PC-3 (cell line): ENCODE data around the gene AHNAK. TPM values are rescaled to one million over a fixed set of nuclear protein-coding genes. Genes with fewer than 3 reads are reported as not detected.

Experiments used
- ATAC-seq: fragments of 200-7000 bp; cut with Tn5 transposase; 2 replicates; pipeline ENCODE4 v1.9.1; 2020; ENCODE audit warnings: mild to moderate bottlenecking, moderate library complexity
- BruUV-seq: library from RNA; stranded (reverse); fragments of 400-500 nt; replicated peaks from 2 replicates; lab custom pipeline; 2021; lab: Mats Ljungman, UMichigan
- CTCF ChIA-PET: fragments of 300-600 bp; sonication (Branson Sonifier 250); formaldehyde crosslinking; loops from one replicate; lab custom pipeline; 2022; ENCODE audit warnings: antibody characterized with exemption; lab: Charles Lee
- POLR2A ChIA-PET: fragments of 300-600 bp; sonication (Branson Sonifier 250); formaldehyde crosslinking; loops from one replicate; lab custom pipeline; 2022; ENCODE audit warnings: antibody characterized with exemption; ENCODE audit not compliant: unreplicated experiment; lab: Charles Lee
- DNase-seq: peaks from one replicate; pipeline ENCODE4 v3.0.0-alpha.2; 2015
- H2AFZ ChIP-seq: fragments of 300-600 bp; sonication (generic); 2 replicates; pipeline ENCODE4 v1.6.0; 2016; ENCODE audit warnings: antibody characterized with exemption, low read length
- H3F3A ChIP-seq: fragments of 300-600 bp; sonication (generic); one replicate; pipeline ENCODE4 v1.6.0; 2017; ENCODE audit warnings: antibody characterized with exemption, low read length, control low read depth, mild to moderate bottlenecking; ENCODE audit not compliant: unreplicated experiment
- H3K27ac ChIP-seq: fragments of 300-600 bp; sonication (generic); 2 replicates; pipeline ENCODE4 v1.5.1; 2016; ENCODE audit warnings: mild to moderate bottlenecking, low read length
- H3K27me3 ChIP-seq: fragments of 300-600 bp; sonication (generic); 2 replicates; pipeline ENCODE4 v1.6.1; 2016; ENCODE audit warnings: low read length, mixed read lengths
- H3K36me3 ChIP-seq: fragments of 300-600 bp; sonication (generic); 2 replicates; pipeline ENCODE4 v1.6.1; 2016; ENCODE audit warnings: low read depth, mixed run types, low read length, mixed read lengths
- H3K4me1 ChIP-seq: fragments of 300-600 bp; sonication (generic); 2 replicates; pipeline ENCODE4 v1.5.1; 2016; ENCODE audit warnings: low read length; ENCODE audit not compliant: insufficient read depth
- H3K4me2 ChIP-seq: fragments of 300-600 bp; sonication (generic); 2 replicates; pipeline ENCODE4 v1.6.0; 2016; ENCODE audit warnings: low read length
- H3K4me3 ChIP-seq: fragments of 300-600 bp; sonication (generic); 2 replicates; pipeline ENCODE4 v1.5.1; 2016; ENCODE audit warnings: mild to moderate bottlenecking, low read length, mixed read lengths
- H3K79me2 ChIP-seq: fragments of 300-600 bp; sonication (generic); 2 replicates; pipeline ENCODE4 v1.6.1; 2017; ENCODE audit warnings: low read length, mixed read lengths
- H3K9ac ChIP-seq: fragments of 300-600 bp; sonication (generic); 2 replicates; pipeline ENCODE4 v1.6.0; 2016; ENCODE audit warnings: mild to moderate bottlenecking, low read length
- H3K9me2 ChIP-seq: fragments of 300-600 bp; sonication (generic); replicated peaks from 2 replicates; pipeline ENCODE4 v1.6.1; 2016; ENCODE audit warnings: mixed run types, low read length, mixed read lengths
- H3K9me3 ChIP-seq: fragments of 300-600 bp; sonication (generic); 2 replicates; pipeline ENCODE4 v1.6.1; 2016; ENCODE audit warnings: low read length, mixed read lengths
- H4K20me1 ChIP-seq: fragments of 300-600 bp; sonication (generic); 2 replicates; pipeline ENCODE4 v1.6.1; 2016; ENCODE audit warnings: low read length, mixed read lengths
- CTCF ChIP-seq: fragments of 300-600 bp; sonication (generic); conservative IDR thresholded peaks from 2 replicates; pipeline ENCODE4 v1.5.1; 2017; ENCODE audit warnings: antibody characterized with exemption, low read depth, mild to moderate bottlenecking, low read length
- EZH2 ChIP-seq: fragments of 300-600 bp; sonication (generic); IDR thresholded peaks from one replicate; pipeline ENCODE4 v1.6.1; 2017; ENCODE audit warnings: antibody characterized with exemption, mild to moderate bottlenecking, low read length; ENCODE audit not compliant: unreplicated experiment
- EZH2phosphoT487 ChIP-seq: fragments of 300-600 bp; sonication (generic); IDR thresholded peaks from 2 replicates; pipeline ENCODE4 v1.6.1; 2018; ENCODE audit warnings: mild to moderate bottlenecking, antibody characterized with exemption, low read length, borderline replicate concordance
- intact Hi-C: fragments of 100-400 bp; cut with micrococcal nuclease; formaldehyde crosslinking; loops from 2 replicates; pipeline ENCODE4 v1.9.0; 2023
- total RNA-seq: library from RNA; depleted of rRNA; stranded (reverse); fragments of >200 nt; gene quantifications from 2 replicates; pipeline ENCODE4 v1.2.3, GENCODE V29; 2014

Gene AHNAK
- total RNA-seq, 1 experiment from 2014 or later: 287 TPM

- H3K4me2 ChIP-seq: no peak overlapping the region
- no peak overlapping the region for H3K9ac ChIP-seq
- no TSS peak for BruUV-seq
- peaks cover 30% of the 10 kb centered on the region for H3K4me1 ChIP-seq
- H3F3A ChIP-seq: no peaks in the 10 kb centered on the region
- no peaks in the 10 kb centered on the region for H4K20me1 ChIP-seq
- POLR2A ChIA-PET: no interaction called here
- H3K36me3 ChIP-seq: no peaks in the 10 kb centered on the region
- CTCF ChIA-PET: interaction anchor here (0.5 to 0.8 kb wide), 2 partner anchors 25 to 97 kb away, joined by 3 to 6 read pairs; no protein-coding TSS in a partner anchor
- no peak overlapping the region for H3K27ac ChIP-seq
- H2AFZ ChIP-seq: no peak overlapping the region
- H3K79me2 ChIP-seq: no peaks in the 10 kb centered on the region
- no peaks in the 10 kb centered on the region for H3K27me3 ChIP-seq
- intact Hi-C loops: no loop called here
- no peak for TF ChIP-seq EZH2phosphoT487
- TF ChIP-seq EZH2: no peak
- TF ChIP-seq CTCF: no peak
- no peaks in the 10 kb centered on the region for H3K9me2 ChIP-seq
- DNase-seq (peak; percentile 46), ATAC-seq (peak; percentile 8; the same call in 1 of the 2 replicates)
- no peaks in the 10 kb centered on the region for H3K9me3 ChIP-seq
- no peak overlapping the region for H3K4me3 ChIP-seq
Observed at GRCh38 chr11:62446091-62446490, 100.5 kb downstream of the AHNAK start.

- Histone ChIP-seq H3K27me3 (no peaks in the 10 kb centered on the region), H3F3A (no peaks in the 10 kb centered on the region), H3K79me2 (no peaks in the 10 kb centered on the region), H3K4me1 (peaks cover 34% of the 10 kb centered on the region), H3K9ac (no peak overlapping the region), H3K4me2 (peak overlapping the region; percentile 56), H4K20me1 (no peaks in the 10 kb centered on the region), H3K27ac (peak overlapping the region; percentile 46), H3K9me2 (no peaks in the 10 kb centered on the region), H2AFZ (peak overlapping the region; percentile 35; the same call in 1 of the 2 replicates), H3K9me3 (no peaks in the 10 kb centered on the region), H3K36me3 (no peaks in the 10 kb centered on the region), H3K4me3 (no peak overlapping the region)
- CTCF ChIA-PET: interaction anchor here (0.6 to 1.8 kb wide), 3 partner anchors 34 to 98 kb away, joined by 3 to 7 read pairs (median 5); no protein-coding TSS in a partner anchor
- DNase-seq (peak; percentile 82), ATAC-seq (peak; percentile 60)
- TF ChIP-seq EZH2 (no peak), CTCF (no peak), EZH2phosphoT487 (no peak)
- POLR2A ChIA-PET: interaction anchor here (0.5 to 0.7 kb wide), 2 partner anchors 100 to 448 kb away, joined by 4 read pairs; no protein-coding TSS in a partner anchor
- intact Hi-C loops: loop anchor here (2.0 kb wide), 1 partner anchor 19 kb away; no protein-coding TSS in a partner anchor
- no TSS peak for BruUV-seq
Observed at GRCh38 chr11:62445314-62445740, 101.3 kb downstream of the AHNAK start.

GRCh38 chr11:62444835-62445234, 101.8 kb downstream of the AHNAK start:
- peak overlapping the region; percentile 56 for H3K4me2 ChIP-seq

More at GRCh38 chr11:62444835-62445234, 101.8 kb downstream of the AHNAK start:
- Histone ChIP-seq H3K9me2 (no peaks in the 10 kb centered on the region), H3K4me1 (peaks cover 39% of the 10 kb centered on the region), H3K27ac (peak overlapping the region; percentile 46), H3K9me3 (no peaks in the 10 kb centered on the region), H3K4me3 (no peak overlapping the region), H4K20me1 (no peaks in the 10 kb centered on the region), H3K9ac (no peak overlapping the region), H3F3A (no peaks in the 10 kb centered on the region), H3K27me3 (no peaks in the 10 kb centered on the region), H2AFZ (peak overlapping the region; percentile 35; the same call in 1 of the 2 replicates), H3K79me2 (no peaks in the 10 kb centered on the region), H3K36me3 (no peaks in the 10 kb centered on the region)
- TF ChIP-seq CTCF (no peak), EZH2phosphoT487 (no peak), EZH2 (no peak)
- BruUV-seq: no TSS peak
- POLR2A ChIA-PET: interaction anchor here (0.7 kb wide), 1 partner anchor 101 kb away, joined by 4 read pairs; no protein-coding TSS in a partner anchor
- CTCF ChIA-PET: interaction anchor here (0.6 to 1.8 kb wide), 4 partner anchors 20 to 98 kb away, joined by 3 to 7 read pairs (median 6); no protein-coding TSS in a partner anchor
- ATAC-seq (peak; percentile 2; the same call in 1 of the 2 replicates), DNase-seq (no peak)
- intact Hi-C loops: loop anchor here (2.0 kb wide), 1 partner anchor 18 kb away; no protein-coding TSS in a partner anchor
